B cell (primary cell): ENCODE results near the gene RDH5.

Source experiments
- EZH2 ChIP-seq: IDR thresholded peaks from 2 replicates; pipeline ENCODE4 v1.6.1; 2012; ENCODE audit warnings: borderline replicate concordance, low read depth, mild to moderate bottlenecking, moderate library complexity, low read length; ENCODE audit not compliant: insufficient read depth, poor library complexity, severe bottlenecking
- TF ChIP-seq, protein P1 (sequence below): fragments of 200-600 bp; IDR thresholded peaks from one replicate; pipeline ENCODE4 v1.8.0; 2022; ENCODE audit warnings: antibody characterized with exemption, mild to moderate bottlenecking

DNA sequence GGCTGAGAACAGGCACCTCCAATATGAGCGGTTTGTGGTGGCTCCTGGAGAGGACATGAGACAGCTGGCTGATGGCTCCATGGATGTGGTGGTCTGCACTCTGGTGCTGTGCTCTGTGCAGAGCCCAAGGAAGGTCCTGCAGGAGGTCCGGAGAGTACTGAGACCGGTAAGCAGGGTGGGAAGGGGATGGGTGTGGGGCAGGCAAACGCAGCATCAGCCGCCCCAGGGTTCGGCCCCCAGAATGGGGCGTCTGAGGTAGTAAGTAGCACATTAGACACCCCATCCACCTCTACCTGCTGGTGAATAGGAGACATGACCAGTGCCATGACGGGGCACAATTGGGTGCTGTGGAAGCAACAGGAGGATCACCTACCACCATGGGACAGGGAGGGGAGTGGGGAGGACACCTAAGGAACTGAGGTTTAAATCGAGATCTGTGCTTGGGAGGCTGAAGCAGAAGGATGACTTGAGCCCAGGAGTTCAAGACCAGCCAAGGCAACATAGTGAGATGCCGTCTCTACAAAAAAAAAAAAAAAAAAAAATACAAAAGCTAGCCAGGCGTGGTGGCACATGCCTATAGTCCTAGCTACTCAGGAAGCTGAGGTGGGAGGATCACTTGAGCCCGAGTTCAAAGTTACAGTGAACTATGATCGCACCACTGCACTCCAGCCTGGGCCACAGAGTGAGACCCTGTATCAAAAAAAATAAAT is 38.0 kb upstream of the RDH5 start:
- TF ChIP-seq, protein P1, sequence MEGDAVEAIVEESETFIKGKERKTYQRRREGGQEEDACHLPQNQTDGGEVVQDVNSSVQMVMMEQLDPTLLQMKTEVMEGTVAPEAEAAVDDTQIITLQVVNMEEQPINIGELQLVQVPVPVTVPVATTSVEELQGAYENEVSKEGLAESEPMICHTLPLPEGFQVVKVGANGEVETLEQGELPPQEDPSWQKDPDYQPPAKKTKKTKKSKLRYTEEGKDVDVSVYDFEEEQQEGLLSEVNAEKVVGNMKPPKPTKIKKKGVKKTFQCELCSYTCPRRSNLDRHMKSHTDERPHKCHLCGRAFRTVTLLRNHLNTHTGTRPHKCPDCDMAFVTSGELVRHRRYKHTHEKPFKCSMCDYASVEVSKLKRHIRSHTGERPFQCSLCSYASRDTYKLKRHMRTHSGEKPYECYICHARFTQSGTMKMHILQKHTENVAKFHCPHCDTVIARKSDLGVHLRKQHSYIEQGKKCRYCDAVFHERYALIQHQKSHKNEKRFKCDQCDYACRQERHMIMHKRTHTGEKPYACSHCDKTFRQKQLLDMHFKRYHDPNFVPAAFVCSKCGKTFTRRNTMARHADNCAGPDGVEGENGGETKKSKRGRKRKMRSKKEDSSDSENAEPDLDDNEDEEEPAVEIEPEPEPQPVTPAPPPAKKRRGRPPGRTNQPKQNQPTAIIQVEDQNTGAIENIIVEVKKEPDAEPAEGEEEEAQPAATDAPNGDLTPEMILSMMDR, result no peak
- TF ChIP-seq EZH2, result no peak
